GM19468 (cell line): ENCODE measurements around the gene SGPP2.
"Not testable (repeated sequence)": the region's sequence is repeated elsewhere in the genome, so short reads cannot be mapped to it uniquely, and the experiment has no call there.

ENCODE experiments used
- ATAC-seq: cut with Tn5 transposase; IDR thresholded peaks from one replicate; pipeline ENCODE4 v1.9.1; 2021; ENCODE audit warnings: mild to moderate bottlenecking, moderate library complexity, moderate number of reproducible peaks; ENCODE audit not compliant: unreplicated experiment; ENCODE audit errors: extremely low read depth

The SGPP2 gene

DNA sequence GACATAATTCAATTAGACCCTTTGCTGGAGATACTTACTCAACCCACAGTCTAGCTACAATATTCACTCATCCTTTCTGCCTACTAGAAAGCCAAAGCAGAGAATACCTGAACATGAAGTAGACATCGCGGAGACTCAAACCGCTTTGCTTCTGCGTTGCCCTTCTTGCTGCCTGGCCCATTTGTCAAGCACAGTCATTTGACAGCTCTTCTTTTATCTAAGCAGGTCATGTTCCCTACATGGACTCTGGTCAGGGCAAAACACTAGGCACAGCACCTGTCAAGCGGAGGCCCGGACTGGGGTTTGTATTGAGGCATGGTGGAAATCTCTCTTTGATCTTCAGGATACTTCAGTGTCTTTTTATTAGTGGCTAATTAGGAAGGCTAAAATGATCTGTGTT is 141.9 kb downstream of the SGPP2 start:
- ATAC-seq: no peak

DNA sequence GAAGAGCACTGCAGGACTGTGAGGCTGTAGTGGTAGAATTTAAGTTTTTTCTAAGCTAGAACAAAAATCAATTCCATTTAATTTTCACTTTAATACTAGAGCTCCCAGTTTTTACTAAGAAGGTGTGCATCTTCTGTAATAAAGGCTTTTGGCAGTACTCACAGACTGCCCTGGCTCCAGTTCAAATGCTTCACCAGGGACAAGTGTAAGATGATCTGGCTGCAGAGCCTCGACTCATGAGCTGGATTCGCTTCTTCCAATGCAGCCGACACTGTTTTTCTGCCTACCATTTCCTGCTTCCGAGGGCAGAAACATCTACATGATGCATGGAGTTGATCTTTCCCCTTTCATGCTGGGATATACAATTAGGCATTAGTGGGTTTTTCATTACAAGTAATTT is 144.5 kb downstream of the SGPP2 start:
- no peak for ATAC-seq

DNA sequence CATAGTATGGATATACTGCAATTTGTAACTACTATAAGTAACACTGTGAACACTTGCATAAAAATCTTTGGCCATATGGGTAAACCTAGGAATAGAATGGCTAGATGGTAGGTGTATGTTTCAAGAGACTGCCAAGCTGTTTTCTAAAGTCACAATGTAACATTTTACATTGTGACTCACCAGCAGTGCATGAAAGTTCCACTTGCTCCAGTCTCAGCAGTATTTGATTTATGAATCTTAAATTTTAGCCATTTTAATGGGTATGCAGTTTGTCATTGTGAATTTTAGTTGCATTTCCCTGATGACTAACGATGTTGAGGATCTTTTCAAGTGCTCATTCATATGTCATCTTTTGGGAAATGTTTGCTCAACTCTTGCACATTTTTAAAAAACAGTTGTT is 145.5 kb downstream of the SGPP2 start:
- no peak for ATAC-seq

DNA sequence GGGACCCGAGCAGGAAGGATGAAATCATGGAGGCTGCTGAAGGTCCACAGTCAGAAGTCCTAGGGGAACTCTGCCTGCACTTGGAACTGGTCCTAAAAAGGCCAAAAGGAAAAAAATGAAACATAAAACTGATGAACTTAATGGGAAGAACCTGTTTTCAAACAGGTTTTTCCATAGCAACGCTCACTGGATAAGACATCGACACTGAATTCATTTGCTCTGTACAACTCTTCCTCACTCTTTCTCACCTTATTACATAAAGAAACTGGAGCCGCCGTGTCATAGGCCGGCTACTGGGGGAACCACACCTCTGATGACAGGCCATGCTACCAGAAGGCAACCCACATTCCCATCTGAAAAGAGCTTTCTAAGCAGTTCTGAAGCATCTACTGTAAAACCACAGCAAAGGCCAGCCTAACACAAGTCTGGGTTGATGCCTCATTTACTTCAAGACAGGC is 147.9 kb downstream of the SGPP2 start:
- ATAC-seq: no peak

DNA sequence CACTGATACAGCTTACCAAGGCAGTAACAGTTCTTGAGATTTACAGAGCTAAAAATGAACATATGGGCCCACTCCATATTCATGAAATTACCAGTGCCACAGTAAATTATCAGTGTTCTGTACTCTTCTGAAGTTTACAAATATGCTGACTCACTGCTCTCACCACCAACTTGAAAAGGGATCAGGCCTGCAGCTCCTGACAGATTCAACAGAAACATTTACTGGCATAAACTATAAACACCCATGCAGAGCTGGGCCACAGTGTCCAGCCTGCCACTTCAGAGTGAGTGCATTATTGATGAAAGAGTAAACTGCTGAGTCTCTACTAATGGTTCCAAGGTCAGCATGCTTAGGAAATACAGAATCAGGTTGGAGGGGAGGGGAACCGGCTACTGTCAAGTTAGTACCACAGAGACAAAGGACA is 148.4 kb downstream of the SGPP2 start:
- no peak for ATAC-seq

DNA sequence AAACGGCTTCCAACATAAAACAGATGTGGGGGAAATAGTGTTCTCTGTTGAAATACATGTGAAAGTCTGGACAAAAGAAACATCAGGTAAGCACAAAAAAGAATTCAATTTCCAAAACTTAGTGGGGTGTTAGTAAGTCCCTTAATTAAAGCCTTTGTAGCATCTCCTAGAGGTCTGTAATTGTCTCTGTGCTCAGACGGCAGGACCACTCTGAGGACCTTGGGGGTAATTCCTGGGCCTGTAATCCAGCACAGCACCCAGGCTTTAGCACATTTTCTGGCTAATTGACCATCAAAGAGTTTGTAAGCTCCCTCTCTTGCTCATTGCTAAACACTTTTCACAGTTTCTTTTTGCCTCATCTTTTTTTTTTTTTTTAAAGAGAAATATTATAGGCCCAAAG is 151.3 kb downstream of the SGPP2 start:
- ATAC-seq: no peak

DNA sequence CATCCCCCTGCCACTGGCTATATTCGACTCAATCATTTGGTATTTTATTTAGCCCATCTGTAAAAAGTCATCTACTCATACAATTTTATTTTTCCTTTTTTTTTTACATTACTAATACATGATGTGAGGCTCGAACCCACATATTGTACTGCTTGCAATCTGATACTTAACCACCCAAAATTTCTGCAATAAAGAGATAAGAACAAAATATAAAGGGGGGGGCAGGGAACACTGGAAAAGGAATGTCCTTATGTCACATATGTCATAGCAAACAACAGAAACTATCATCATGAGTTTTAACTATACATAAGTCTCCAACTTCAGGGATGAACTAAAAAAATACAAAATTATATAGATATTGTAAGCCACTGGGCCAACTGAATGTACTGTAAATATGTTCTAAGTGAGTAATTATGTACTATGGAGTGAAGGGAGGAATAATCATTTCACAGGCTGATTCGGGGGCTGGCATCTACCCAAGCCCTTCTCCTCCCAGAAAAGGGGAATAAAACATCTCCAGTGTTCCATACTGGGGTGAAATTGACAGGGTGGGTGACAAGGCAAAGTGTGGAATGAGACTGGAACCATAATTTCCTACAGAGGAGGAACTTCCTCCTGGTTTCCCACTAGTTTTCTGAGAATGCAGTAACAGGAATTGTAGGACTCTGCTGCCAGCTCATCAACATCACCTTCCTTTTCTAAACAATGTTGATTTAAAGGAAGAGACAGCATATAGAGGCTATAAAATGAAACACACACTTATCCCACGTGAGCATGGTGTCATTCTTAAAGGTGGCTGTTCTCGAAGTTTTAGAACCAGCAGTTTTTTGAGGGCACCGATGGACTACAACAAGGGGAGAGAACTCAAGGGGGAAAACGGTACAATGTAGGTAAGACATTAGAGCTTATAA is 152.1 kb downstream of the SGPP2 start:
- no peak for ATAC-seq

DNA sequence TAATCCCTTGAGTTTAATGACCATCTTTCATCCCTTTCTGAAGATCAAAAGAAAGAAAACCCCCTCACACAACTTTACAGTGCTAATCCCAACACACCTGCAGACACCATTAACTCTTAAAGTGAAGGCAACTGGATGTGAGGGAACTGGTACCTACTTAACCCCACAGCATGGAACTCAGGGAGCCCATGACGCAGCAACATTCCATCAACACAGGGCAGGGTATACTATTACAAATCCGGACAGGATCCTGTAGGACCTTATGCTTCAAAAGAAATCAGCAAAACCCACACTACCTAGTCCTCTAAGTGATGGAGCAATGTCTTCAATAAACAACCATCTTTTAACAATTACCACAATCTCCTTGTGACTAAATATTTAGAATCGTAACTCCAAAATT is 153.0 kb downstream of the SGPP2 start:
- ATAC-seq: no peak

DNA sequence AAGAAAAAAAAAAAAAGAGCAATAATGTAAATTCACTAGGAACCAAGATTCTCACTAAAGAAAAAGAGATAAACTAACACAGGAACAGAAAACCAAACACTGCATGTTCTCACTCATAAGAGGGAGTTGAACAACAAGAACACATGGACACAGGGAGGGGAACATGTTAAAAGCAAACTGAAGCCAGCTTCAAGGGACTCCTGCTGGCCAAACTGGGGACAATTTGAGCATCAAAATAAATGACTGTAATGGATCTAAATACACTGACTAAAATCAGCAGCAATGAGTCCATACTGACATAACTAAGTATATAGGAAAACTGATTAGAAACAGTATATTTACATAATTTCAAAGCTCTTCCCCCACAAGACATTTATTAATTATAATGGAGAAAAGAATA is 158.6 kb downstream of the SGPP2 start:
- no peak for ATAC-seq

DNA sequence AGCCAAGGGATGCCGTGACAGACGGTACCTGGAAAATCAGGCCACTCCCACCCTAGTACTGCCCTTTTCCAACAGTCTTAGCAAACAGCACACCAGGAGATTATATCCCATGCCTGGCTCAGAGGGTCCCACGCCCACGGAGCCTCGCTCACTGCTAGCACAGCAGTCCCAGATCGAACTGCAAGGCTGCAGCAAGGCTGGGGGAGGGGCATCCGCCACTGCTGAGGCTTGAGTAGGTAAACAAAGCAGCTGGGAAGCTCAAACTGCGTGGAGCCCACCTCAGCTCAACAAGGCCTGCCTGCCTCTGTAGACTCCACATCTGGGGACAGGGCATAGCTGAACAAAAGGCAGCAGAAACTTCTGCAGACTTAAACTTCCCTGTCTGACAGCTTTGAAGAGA is 160.2 kb downstream of the SGPP2 start:
- ATAC-seq: not testable (repeated sequence)

DNA sequence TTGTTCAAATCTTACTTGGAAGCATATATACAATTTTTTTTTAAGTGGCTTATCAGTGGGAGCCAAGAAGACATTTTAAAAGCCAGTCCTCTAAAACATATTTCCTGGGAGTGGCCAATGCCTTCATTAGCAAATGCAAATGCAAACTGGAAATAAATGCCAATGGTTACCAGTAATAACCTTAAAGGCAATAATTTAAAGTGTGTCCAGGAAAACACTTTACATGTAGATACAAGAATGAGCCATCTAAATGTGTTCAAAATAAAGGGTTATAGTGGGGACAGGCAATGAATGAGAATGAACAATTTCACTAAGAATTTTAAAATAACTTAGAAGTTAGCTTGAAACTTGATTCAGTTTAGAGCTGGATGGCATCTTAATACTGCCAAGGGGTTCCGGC is 167.3 kb downstream of the SGPP2 start:
- ATAC-seq: no peak

DNA sequence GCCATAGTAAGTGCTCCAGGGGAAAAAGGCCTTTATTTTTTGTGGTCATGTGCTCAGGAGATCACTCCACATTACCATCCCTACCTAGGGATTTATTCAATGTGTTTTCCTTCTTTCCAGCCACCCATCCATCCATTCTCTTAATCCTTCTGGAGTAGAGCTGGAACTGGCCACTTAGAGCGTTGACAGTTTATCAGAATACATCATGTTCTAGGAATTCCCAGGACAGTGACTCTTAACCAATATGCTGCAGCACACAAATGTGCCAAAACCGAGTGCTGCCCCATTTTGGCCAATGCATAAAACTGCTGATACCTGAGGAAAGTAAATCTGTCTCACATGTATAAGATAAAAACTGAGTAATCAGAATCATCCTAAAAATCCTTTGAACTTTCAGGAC is 167.8 kb downstream of the SGPP2 start:
- no peak for ATAC-seq

DNA sequence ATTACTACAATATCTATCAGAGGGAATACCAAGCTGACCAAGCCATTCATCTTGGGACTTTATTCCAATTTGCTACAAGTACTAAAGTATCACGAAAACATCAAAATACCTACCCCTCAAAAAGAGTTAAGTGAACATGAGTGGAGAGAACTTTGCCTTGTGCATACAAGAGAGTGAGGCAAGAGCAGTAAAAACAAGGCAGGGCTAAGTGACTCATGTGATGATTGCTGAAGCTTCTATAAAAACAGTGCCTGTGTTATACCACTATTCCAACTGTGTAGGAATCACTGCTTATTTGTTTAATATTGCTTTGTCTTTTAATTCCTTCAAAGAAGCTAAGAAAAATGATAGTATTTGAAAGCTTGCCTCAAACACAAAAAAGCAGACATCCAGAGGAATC is 170.3 kb downstream of the SGPP2 start:
- no peak for ATAC-seq

DNA sequence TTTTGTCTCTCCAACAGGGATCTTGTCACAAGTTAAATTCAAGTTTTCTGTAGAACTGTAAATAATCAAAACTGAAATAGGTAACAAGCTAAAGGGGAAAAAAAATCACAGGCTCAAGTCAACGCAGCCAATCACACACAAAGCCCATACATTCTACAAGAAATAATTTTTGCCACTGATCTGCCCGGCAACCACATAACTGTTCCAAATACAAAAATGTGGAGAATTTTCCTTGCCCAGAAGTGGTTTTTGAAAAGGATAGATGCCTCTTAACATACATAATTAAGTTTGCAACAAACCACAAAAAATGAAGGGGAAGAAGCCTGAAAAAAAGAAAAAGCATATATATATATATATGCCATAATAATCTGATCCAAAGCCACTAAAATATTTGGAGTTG is 171.2 kb downstream of the SGPP2 start:
- no peak for ATAC-seq

DNA sequence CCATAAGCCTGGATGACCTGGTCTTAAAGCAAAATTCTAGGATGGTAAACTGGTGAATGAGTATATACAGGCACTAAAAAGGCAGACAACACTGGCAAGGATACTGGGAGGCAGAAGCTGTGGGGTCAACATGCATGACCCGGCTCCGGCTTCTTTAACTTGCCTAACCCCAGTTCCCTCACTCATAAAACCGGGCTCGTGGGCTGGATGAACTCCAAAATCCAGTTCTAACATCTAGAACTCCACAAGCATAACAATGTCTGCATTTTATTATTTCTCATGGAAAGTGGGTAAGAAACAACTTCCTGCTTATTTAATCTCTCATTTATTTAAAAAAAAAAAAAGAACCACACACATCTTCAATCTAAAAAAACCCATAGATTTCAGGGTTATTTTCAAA is 174.3 kb downstream of the SGPP2 start:
- ATAC-seq: no peak

DNA sequence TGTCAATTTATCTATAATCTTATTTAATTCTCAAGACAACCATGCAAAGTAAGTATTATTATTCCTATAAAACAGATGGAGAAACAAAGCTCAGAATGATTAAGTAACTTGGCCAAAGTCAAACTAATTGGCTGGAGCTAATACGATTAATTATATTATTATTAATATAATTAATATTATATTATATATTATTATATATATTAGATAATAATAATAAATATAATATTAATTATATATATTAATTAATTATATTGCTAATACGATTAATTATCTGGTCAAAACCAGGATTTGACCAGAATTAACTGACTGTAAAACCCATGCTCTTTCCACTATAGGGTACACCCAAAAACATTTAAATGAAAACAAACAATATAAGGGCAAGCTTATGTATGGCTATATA is 179.2 kb downstream of the SGPP2 start:
- no peak for ATAC-seq

DNA sequence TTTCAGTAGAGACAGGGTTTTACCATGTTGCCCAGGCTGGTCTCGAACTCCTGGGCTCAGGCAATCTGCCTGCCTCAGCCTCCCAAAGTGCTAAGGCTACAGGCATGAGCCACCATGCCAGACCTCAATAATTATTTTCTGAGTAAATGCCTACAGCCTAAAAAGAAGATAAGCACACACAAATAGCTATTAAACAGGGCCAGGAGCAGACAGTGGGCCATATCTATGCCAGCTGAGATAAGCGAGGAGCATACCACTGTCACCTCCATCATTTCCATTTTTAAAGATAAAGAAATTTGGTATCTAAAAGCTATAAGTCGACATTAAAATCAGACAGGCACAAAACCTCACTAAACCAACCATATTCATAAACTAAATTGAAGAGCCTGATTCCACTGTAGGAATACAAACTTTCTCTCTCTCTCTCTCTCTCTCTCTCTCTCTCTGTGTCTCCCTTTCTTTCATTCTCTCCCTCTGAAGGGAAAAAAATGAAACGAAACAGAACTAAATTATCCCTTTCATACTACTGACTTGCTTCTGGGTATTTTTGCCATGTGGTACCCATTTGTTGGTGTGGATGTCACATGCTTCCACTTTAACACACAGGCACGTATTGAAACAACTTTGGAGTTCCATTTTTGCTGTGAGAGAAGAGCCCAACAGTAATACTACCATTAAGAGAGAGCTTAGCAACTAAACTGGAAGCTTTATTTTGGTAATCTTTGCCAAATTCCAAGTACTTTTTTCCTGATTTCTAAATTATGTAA is 180.6 kb downstream of the SGPP2 start:
- ATAC-seq: no peak

DNA sequence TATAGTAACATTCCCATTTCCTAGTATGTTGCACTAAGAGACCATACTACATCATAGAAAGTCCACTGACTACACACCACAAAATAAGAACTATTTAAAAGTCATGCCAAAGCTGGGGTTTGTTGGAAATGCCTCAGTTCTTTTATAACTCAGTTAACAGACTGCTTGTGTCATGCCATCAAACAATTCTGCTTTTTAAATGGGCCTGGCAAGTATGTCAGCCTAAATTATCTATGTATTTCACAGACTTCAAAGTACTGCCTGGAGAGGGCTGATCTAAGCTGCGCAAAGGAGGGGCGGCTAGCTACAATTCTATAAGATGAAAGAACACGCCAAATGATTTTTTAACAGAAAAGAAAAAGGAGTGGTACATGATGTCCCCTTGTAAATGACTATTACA is 182.0 kb downstream of the SGPP2 start:
- ATAC-seq: no peak

DNA sequence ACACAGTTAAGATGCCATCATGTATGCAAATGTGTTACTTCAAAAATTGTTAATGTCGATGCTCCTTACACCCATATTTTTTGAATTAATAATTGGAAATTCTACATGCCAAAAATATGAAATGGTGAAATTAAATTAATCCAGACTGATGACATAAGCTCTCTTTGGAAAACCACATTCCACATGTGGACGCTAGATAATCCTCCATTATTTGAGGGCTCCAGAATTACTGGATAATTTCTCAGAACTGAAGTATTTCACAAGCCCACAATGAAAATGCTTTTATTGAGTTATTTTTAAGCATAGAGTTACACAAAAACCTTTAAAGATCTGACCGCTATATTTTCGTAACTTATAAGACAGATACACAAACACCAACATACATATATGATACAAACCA is 183.7 kb downstream of the SGPP2 start:
- no peak for ATAC-seq

DNA sequence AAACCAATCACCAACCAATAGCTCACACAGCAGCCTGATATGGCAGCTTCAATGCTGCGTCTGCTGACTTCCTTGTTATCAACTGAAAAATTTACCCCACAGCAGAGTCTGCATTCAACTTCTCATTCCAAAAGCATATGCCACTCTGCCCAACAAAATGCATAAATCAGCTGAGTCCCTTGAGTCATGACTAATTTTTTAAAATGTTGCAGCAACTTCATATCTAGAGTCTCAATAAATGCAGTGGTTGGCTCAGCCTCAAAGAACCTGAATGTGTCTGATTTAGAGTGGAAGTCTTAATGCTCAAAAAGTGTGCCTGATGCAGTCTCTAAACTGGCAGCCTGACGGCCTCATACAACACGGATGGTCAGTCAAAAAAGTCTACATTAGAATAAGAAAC is 185.0 kb downstream of the SGPP2 start:
- no peak for ATAC-seq
